HAP-1 (cell line): ENCODE data around the gene POU2F2.

Experiments used
- DNase-seq, 2 experiments: peaks; one replicate each; pipeline ENCODE4 v3.0.0-alpha.2; 2016 to 2020; ENCODE audit warnings: low spot score in 2 of 2
- H3K27me3 ChIP-seq: fragments of 250-450 bp; sonication (Bioruptor Pico); 2 replicates; pipeline ENCODE4 v1.5.1; 2020; ENCODE audit warnings: low read depth, mild to moderate bottlenecking, moderate library complexity
- H3K36me3 ChIP-seq: fragments of 250-450 bp; sonication (Bioruptor Pico); replicated peaks from 2 replicates; pipeline ENCODE4 v1.5.1; 2020; ENCODE audit warnings: mild to moderate bottlenecking
- H3K4me1 ChIP-seq: fragments of 250-450 bp; sonication (Bioruptor Pico); 2 replicates; pipeline ENCODE4 v1.5.1; 2020; ENCODE audit warnings: mild to moderate bottlenecking
- H3K4me3 ChIP-seq: fragments of 250-450 bp; sonication (Bioruptor Pico); 2 replicates; pipeline ENCODE4 v1.5.1; 2020; ENCODE audit warnings: mild to moderate bottlenecking, moderate library complexity
- H3K9me3 ChIP-seq: fragments of 250-450 bp; sonication (Bioruptor Pico); 2 replicates; pipeline ENCODE4 v1.5.1; 2020; ENCODE audit warnings: mild to moderate bottlenecking, moderate library complexity
- in situ Hi-C: fragments of 300-500 bp; cut with MboI; formaldehyde crosslinking; loops from 3 replicates; pipeline ENCODE4 v1.14.3; 2020; ENCODE audit warnings: low sequenced_read_pairs, inconsistent platforms, mixed read lengths

Gene POU2F2

GRCh38 chr19:42095814-42096230, 36.4 kb downstream of the POU2F2 start:
- Histone ChIP-seq H3K36me3 (no peaks in the 10 kb centered on the region), H3K9me3 (no peaks in the 10 kb centered on the region), H3K4me1 (no peaks in the 10 kb centered on the region), H3K27me3 (no peaks in the 10 kb centered on the region), H3K4me3 (no peak overlapping the region)
- peak in 1 of 2 experiments; percentile 43 for DNase-seq
- in situ Hi-C loops = no loop called here

- no peaks in the 10 kb centered on the region for H3K27me3 ChIP-seq
- no peaks in the 10 kb centered on the region for H3K9me3 ChIP-seq
- H3K36me3 ChIP-seq = no peaks in the 10 kb centered on the region
- H3K4me3 ChIP-seq = no peak overlapping the region
- no peak for DNase-seq
- H3K4me1 ChIP-seq = no peaks in the 10 kb centered on the region
- in situ Hi-C loops = no loop called here
These were observed 37.0 kb downstream of the POU2F2 start for GRCh38 chr19:42095142-42095813.

GRCh38 chr19:42093926-42094325, 38.3 kb downstream of the POU2F2 start:
- in situ Hi-C loops = no loop called here
- Histone ChIP-seq H3K4me1 (no peaks in the 10 kb centered on the region), H3K36me3 (no peaks in the 10 kb centered on the region), H3K27me3 (no peaks in the 10 kb centered on the region), H3K4me3 (no peak overlapping the region), H3K9me3 (no peaks in the 10 kb centered on the region)
- no peak for DNase-seq

GRCh38 chr19:42093505-42093904, 38.7 kb downstream of the POU2F2 start:
- Histone ChIP-seq H3K36me3 (no peaks in the 10 kb centered on the region), H3K4me3 (no peak overlapping the region), H3K27me3 (no peaks in the 10 kb centered on the region), H3K4me1 (no peaks in the 10 kb centered on the region), H3K9me3 (no peaks in the 10 kb centered on the region)
- in situ Hi-C loops = no loop called here
- DNase-seq = no peak

- Histone ChIP-seq H3K4me3 (no peak overlapping the region), H3K27me3 (no peaks in the 10 kb centered on the region), H3K9me3 (no peaks in the 10 kb centered on the region), H3K36me3 (no peaks in the 10 kb centered on the region), H3K4me1 (no peaks in the 10 kb centered on the region)
- in situ Hi-C loops = no loop called here
- peak in 1 of 2 experiments; percentile 39 for DNase-seq
These were observed 39.9 kb downstream of the POU2F2 start for GRCh38 chr19:42092350-42092749.

GRCh38 chr19:42091742-42092141, 40.5 kb downstream of the POU2F2 start:
- H3K36me3 ChIP-seq = no peaks in the 10 kb centered on the region
- in situ Hi-C loops = no loop called here
- DNase-seq = no peak
- H3K4me1 ChIP-seq = no peaks in the 10 kb centered on the region
- H3K27me3 ChIP-seq = no peaks in the 10 kb centered on the region
- H3K4me3 ChIP-seq = no peak overlapping the region
- H3K9me3 ChIP-seq = no peaks in the 10 kb centered on the region

- no peaks in the 10 kb centered on the region for H3K4me1 ChIP-seq
These were observed 40.9 kb downstream of the POU2F2 start for GRCh38 chr19:42091300-42091699.

GRCh38 chr19:42090672-42091071, 41.6 kb downstream of the POU2F2 start:
- H3K36me3 ChIP-seq = no peaks in the 10 kb centered on the region
- in situ Hi-C loops = no loop called here
- H3K27me3 ChIP-seq = no peaks in the 10 kb centered on the region
- H3K4me1 ChIP-seq = no peaks in the 10 kb centered on the region
- H3K4me3 ChIP-seq = no peak overlapping the region
- no peak for DNase-seq
- H3K9me3 ChIP-seq = no peaks in the 10 kb centered on the region

More at GRCh38 chr19:42091300-42091699, 40.9 kb downstream of the POU2F2 start:
- in situ Hi-C loops = no loop called here
- no peak overlapping the region for H3K4me3 ChIP-seq
- H3K9me3 ChIP-seq = no peaks in the 10 kb centered on the region
- no peaks in the 10 kb centered on the region for H3K27me3 ChIP-seq
- no peaks in the 10 kb centered on the region for H3K36me3 ChIP-seq
- no peak for DNase-seq

GRCh38 chr19:42089772-42090171, 42.5 kb downstream of the POU2F2 start:
- in situ Hi-C loops = no loop called here
- H3K36me3 ChIP-seq = no peaks in the 10 kb centered on the region

GRCh38 chr19:42089191-42089750, 43.0 kb downstream of the POU2F2 start:
- Histone ChIP-seq H3K36me3 (no peaks in the 10 kb centered on the region), H3K27me3 (no peaks in the 10 kb centered on the region), H3K4me1 (no peaks in the 10 kb centered on the region), H3K9me3 (no peaks in the 10 kb centered on the region), H3K4me3 (no peak overlapping the region)
- DNase-seq = no peak
- in situ Hi-C loops = no loop called here

More at GRCh38 chr19:42089772-42090171, 42.5 kb downstream of the POU2F2 start:
- DNase-seq = no peak
- no peaks in the 10 kb centered on the region for H3K27me3 ChIP-seq
- H3K4me3 ChIP-seq = no peak overlapping the region
- no peaks in the 10 kb centered on the region for H3K4me1 ChIP-seq
- H3K9me3 ChIP-seq = no peaks in the 10 kb centered on the region

- no peak for DNase-seq
- in situ Hi-C loops = no loop called here
- Histone ChIP-seq H3K4me1 (no peaks in the 10 kb centered on the region), H3K36me3 (no peaks in the 10 kb centered on the region), H3K27me3 (no peaks in the 10 kb centered on the region), H3K9me3 (no peaks in the 10 kb centered on the region), H3K4me3 (no peak overlapping the region)
These were observed 43.6 kb downstream of the POU2F2 start for GRCh38 chr19:42088471-42089190.

- no peak for DNase-seq
- H3K27me3 ChIP-seq = no peaks in the 10 kb centered on the region
- in situ Hi-C loops = no loop called here
- H3K36me3 ChIP-seq = peaks cover 3% of the 10 kb centered on the region; the same call in 1 of the 2 replicates
- H3K4me3 ChIP-seq = no peak overlapping the region
- no peaks in the 10 kb centered on the region for H3K4me1 ChIP-seq
- H3K9me3 ChIP-seq = no peaks in the 10 kb centered on the region
These were observed 45.3 kb downstream of the POU2F2 start for GRCh38 chr19:42086770-42087550.

GRCh38 chr19:42086188-42086736, 46.0 kb downstream of the POU2F2 start:
- no peaks in the 10 kb centered on the region for H3K4me1 ChIP-seq
- no peaks in the 10 kb centered on the region for H3K9me3 ChIP-seq
- in situ Hi-C loops = no loop called here
- DNase-seq = no peak
- no peak overlapping the region for H3K4me3 ChIP-seq
- H3K27me3 ChIP-seq = no peaks in the 10 kb centered on the region
- peaks cover 10% of the 10 kb centered on the region for H3K36me3 ChIP-seq
